Lower lobe of right lung (tissue), 2 donors: ENCODE results near the gene MEN1. TPM values are rescaled to one million over a fixed set of nuclear protein-coding genes. Genes with fewer than 3 reads are reported as not detected.

Source experiments
- ATAC-seq, 2 donors: fragments of 200-7000 bp; cut with Tn5 transposase; one replicate each; pipeline ENCODE4 v1.9.1; 2020 to 2022; ENCODE audit warnings: mild to moderate bottlenecking in 2 of 2, moderate library complexity in 2 of 2
- DNase-seq: peaks from one replicate; pipeline ENCODE4 v3.0.0-alpha.2; 2020
- H3K27ac ChIP-seq: fragments of 200-600 bp; one replicate; pipeline ENCODE4 v1.8.0; 2022
- H3K27me3 ChIP-seq: fragments of 200-600 bp; one replicate; pipeline ENCODE4 v1.8.0; 2022; ENCODE audit warnings: low read depth
- H3K36me3 ChIP-seq: fragments of 200-600 bp; one replicate; pipeline ENCODE4 v1.8.0; 2022; ENCODE audit warnings: mild to moderate bottlenecking
- H3K4me1 ChIP-seq: fragments of 200-600 bp; one replicate; pipeline ENCODE4 v1.8.0; 2022
- H3K4me3 ChIP-seq: fragments of 200-600 bp; one replicate; pipeline ENCODE4 v1.8.0; 2022; ENCODE audit warnings: mild to moderate bottlenecking
- H3K9me3 ChIP-seq: fragments of 200-600 bp; one replicate; pipeline ENCODE4 v1.8.0; 2022
- CTCF ChIP-seq: fragments of 200-600 bp; IDR thresholded peaks from one replicate; pipeline ENCODE4 v1.8.0; 2022; ENCODE audit warnings: antibody characterized with exemption, mild to moderate bottlenecking
- intact Hi-C: fragments of 100-400 bp; cut with DNase I; formaldehyde crosslinking; loops from one replicate; pipeline ENCODE4 v1.11.0; 2022
- total RNA-seq: library from RNA; stranded (reverse); fragmentation: NEBNext Ultra II Directional; extraction: Animal tissue kit (Norgen Biotek cat#: 25700); gene quantifications from one replicate; pipeline ENCODE4 v1.2.1, GENCODE V29; 2021
- donor health status: DM: no; HTN: yes; CAD: no; lungs with severe emphysema.

MEN1 gene
- total RNA-seq, 1 donor from 2014 or later: 22.7 TPM

GRCh38 chr11:64832467-64833197 lies 22.3 kb upstream of the MEN1 start:
- TF ChIP-seq CTCF: no peak
- ATAC-seq (no peak), DNase-seq (no peak)
- Histone ChIP-seq H3K27me3 (no peaks in the 10 kb centered on the region), H3K36me3 (peaks cover 47% of the 10 kb centered on the region), H3K27ac (no peak overlapping the region), H3K4me3 (no peak overlapping the region), H3K4me1 (no peaks in the 10 kb centered on the region), H3K9me3 (no peaks in the 10 kb centered on the region)
- intact Hi-C loops: no loop called here

DNA sequence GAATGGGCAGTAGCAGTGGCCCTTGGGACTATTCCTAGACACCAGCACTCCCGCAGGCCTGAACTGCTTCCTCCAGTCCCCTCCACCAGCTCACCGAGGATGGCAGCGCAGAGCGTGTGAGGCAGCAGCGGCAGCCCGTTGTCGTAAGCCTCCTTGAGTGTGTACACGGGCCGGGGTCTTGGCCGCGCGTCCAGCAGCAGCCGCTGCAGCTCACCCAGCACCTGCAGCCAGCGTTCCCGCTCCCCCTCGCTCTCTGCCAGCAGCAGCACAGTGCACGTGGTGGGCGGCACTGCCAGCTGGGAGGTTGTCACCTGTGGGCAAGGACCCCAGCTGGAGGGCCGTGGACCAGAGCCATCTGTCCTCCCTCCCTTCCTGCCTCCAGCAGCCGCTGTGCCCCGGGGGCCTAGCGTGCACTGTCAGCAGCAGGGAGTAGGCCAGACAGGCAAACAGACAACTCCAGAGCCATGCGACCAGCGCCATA lies 21.1 kb upstream of the MEN1 start:
- intact Hi-C loops: no loop called here
- H3K4me3 ChIP-seq: no peak overlapping the region

DNA sequence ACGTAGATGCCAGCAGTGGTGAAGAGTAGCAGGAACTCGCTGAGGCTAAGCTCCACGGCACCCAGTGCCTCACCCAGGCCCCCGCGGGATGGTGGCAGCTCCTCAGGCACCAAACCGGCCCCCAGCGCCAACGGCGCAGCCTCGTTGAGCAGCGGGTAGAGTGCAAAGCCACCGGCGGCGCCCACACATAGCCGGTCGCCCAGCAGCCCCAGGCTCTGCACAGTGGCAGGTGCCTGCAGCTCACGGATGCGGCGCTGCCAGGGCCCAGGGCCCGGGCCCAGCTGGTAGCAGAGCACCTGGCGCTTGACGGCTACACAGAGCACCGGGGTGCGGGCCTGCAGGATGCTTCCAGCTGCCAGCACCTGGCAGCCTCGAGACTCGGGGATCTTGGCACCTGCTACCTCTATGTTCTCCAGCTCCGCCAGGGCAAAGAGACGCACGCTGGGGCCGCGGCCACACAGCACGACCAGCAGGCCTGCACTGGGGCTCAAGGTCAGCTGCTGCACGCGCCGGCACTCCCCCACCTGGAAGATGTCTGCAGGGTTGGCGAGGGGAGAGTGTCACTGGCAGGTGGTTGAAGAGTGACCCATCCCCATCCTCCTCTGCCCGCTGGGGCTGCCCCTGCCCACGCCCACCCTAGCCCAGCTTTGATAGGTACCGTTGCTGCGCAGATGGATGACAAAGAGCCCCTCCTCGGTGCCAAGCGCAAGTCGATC lies 19.3 kb upstream of the MEN1 start:
- Histone ChIP-seq H3K4me3 (no peak overlapping the region), H3K27me3 (no peaks in the 10 kb centered on the region), H3K27ac (no peak overlapping the region), H3K36me3 (peaks cover 52% of the 10 kb centered on the region), H3K9me3 (no peaks in the 10 kb centered on the region), H3K4me1 (no peaks in the 10 kb centered on the region)
- no peak for TF ChIP-seq CTCF
- DNase-seq (no peak), ATAC-seq (no peak)
- intact Hi-C loops: no loop called here

More for the DNA sequence above, 21.1 kb upstream of the MEN1 start:
- Histone ChIP-seq H3K27me3 (no peaks in the 10 kb centered on the region), H3K4me1 (no peaks in the 10 kb centered on the region), H3K27ac (no peak overlapping the region), H3K9me3 (no peaks in the 10 kb centered on the region), H3K36me3 (peaks cover 54% of the 10 kb centered on the region)
- no peak for TF ChIP-seq CTCF
- no peak for DNase-seq
- no peak for ATAC-seq

- DNase-seq (no peak), ATAC-seq (no peak)
- no peak for TF ChIP-seq CTCF
- no peaks in the 10 kb centered on the region for H3K9me3 ChIP-seq
- no peaks in the 10 kb centered on the region for H3K4me1 ChIP-seq
- H3K27me3 ChIP-seq: no peaks in the 10 kb centered on the region
- no peak overlapping the region for H3K27ac ChIP-seq
- intact Hi-C loops: no loop called here
- H3K36me3 ChIP-seq: peaks cover 33% of the 10 kb centered on the region
- no peak overlapping the region for H3K4me3 ChIP-seq
Observed at GRCh38 chr11:64827451-64827839, 17.1 kb upstream of the MEN1 start.

DNA sequence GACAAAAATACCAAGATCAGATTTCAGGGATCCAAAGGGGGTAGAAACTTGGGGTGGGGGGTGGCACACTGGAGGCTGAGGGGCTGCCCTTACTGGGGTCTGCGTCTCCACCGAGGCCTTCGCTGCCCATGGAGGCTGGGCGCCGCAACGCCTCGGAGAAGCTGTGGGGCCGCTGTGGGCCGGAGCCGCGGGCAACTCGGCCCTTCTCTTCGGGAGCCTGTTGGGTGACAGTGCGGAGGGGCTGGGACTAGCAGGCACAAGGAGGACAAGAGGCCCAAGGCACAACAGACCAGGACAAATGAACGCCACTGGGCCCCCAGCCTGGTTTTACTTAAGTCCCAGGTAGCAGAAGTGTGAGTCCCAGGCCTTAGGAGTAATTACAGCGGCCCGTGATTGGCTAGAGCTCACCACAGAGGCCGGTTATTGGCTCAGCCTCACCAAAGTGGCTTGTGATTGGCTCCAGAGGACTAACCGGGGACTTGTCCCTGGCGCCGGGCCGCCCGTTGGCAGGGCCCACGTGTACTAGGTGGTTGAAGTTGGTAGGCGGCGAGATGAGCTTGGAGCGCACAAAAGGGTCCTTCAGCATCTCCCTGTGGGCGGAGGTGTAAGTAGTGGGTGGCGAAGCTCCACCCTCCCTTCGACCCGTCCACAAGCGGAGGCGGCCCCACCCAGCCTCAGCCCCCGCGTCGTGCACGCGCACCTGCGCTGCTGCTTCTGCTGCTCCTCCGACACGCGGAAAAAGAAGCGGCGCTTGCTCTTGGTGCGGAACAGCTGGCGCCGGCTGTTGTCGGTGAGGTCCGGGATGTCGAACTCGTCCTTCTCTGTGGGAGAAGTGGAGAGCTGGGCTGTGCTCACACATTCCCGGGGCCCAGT lies 16.5 kb upstream of the MEN1 start:
- no peak for ATAC-seq
- Histone ChIP-seq H3K27ac (no peak overlapping the region), H3K9me3 (no peaks in the 10 kb centered on the region), H3K4me1 (no peaks in the 10 kb centered on the region), H3K36me3 (peaks cover 31% of the 10 kb centered on the region), H3K4me3 (no peak overlapping the region), H3K27me3 (no peaks in the 10 kb centered on the region)
- DNase-seq: no peak
- TF ChIP-seq CTCF: no peak
- intact Hi-C loops: no loop called here
